Stimulated activated CD4-positive, alpha-beta T cell treated with anti-CD3 and anti-CD28 coated beads, TNF-alpha, amount 100 ng/mL, for 24 hours (primary cell): Measurements from ENCODE around the gene KIF5A.
"Not testable (repeated sequence)": the region's sequence is repeated elsewhere in the genome, so short reads cannot be mapped to it uniquely, and the experiment has no call there.

Experiments used
- DNase-seq, 3 experiments: peaks; one replicate each; pipeline ENCODE4 v3.0.0-alpha.2; 2020; ENCODE audit warnings: low read depth in 3 of 3

Gene KIF5A

DNA sequence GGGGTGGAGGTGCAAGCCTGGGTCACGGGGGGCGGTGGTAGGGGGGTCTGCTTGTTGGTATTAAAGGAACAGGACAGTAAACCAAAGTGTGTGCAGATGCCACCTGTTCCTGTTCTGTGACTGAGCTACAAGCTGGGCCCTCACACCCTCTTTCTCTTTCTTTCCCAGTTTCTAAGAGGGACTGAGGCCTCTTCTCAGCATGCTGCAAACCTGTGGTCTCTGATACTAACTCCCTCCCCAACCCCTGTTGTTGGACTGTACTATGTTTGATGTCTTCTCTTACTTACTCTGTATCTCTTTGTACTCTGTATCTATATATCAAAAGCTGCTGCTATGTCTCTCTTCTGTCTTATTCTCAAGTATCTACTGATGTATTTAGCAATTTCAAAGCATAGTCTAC, 34.2 kb downstream of the KIF5A start:
- DNase-seq: no peak

DNA sequence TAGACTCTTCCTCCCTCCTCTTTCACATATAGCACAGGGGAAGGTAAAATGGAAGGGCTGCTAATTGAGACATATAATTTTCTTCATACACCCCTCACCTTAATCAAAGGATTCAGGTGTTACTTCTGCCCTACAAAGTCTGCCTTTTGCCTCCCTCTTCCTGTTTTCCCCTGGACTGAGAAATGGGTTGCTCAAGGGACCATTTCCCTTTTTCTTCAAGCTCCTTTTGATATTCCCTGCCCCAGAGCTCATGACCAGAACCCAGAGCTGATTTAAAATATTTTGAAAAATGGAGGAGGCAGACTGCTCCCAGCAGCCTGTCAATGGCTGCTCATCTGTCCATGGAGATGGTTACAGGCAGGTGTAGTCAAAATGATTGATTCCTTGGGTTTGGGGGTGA, 34.8 kb downstream of the KIF5A start:
- no peak for DNase-seq

DNA sequence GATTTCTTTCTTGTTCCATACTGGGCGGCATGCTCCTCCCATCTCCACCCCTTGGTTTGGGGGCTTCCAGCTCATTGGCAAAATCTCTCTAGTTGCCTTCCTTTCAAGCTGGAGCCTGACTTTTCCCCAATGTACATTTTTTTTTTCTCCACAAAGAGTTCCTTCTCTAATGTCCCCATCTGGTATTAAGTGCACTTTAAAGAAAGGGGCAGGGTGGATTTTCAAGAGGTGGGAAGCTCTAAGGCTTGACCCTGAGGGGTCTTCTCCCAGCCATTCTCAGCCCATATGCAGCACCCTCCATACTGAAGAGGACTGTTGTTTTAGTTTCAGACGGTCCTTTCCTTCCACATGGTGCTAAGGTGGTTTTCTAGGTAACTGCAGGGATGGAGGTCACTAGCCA, 35.3 kb downstream of the KIF5A start:
- no peak for DNase-seq

DNA sequence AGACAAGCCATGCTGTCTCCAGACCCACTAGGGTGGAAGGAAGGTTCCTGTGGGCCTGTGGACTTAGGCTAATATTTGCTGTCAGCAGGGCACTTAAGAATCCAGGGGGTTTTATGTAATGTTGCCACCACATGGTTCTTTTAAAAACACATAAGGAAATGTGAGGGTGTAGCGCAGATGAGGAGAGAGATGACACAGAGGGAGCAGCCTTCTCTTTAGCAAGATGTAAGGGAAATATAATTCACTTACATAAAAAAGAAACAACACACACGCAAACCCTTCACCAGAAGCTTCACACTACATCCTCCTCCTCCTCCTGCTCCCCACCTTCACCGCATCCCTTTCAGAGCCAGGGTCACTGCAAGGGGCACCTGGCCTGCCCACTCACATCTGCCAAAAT, 36.3 kb downstream of the KIF5A start:
- no peak for DNase-seq

DNA sequence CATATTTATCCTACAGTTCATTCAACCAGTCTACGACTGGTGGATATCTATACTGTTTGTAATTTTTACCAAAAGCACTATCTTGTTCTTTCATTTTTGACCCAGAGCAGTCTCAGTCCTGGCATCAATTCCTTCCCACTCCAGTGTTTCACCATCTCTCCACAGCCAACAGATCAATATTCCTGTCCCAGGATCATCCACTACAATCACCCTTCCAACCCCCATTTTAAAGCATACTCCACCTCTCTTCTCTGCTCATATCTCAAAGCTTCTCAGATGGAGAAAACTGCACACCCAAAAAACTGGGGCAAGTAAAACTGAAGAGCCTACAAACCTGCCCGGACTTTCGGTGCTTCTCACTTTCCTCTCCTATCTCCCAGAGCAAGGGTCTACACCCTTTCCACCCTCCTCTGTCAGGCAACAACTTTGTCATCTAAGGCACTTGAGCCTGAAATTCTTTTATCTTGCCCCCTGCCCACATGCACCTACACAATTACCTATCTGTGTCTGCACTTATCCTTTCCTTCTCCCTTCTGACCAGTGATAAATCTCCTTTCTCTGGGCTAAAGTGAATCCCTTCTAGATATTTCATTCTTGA, 37.1 kb downstream of the KIF5A start:
- DNase-seq: no peak

DNA sequence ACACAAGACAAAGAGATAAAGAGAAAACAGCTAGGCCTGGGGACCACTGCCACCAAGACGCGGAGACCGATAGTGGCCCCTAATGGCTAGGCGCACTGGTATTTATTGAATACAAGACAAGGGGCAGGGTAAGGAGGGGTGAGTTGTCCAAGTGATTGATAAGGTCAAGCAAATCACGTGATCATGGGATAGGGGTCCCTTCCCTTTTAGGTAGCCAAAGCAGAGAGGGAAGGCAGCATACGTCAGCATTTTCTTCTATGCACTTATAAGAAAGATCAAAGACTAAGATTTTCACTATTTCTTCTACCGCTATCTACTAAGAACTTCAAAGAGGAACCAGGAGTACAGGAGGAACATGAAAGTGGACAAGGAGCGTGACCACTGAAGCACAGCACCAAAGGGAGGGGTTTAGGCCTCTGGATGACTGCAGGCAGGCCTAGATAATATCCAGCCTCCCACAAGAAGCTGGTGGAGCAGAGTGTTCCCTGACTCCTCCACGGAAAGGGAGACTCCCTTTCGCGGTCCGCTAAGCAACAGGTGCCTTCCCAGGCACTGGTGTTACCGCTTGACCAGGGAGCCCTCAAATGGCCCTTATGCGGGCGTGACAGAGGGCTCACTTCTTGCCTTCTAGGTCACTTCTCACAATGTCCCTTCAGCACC, 39.2 kb downstream of the KIF5A start:
- DNase-seq: not testable (repeated sequence)

DNA sequence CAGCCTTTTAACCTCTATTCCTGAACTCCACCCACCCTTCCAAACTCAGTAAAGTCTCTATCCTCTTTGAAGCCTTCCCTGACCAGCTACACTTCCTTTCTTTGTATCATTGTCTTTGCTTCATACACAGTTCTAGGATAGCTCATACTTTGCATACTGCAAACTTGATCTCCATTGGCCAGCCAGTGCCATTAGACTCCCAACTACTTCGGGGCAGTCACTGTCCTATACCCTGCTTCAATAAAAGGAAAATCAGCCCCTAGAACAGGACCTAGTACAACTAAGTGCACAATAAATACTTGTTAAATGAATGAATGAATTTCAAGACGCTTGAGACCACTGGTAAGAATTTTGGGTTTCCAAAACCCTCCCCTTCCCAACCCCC, 40.6 kb downstream of the KIF5A start:
- DNase-seq: no peak

DNA sequence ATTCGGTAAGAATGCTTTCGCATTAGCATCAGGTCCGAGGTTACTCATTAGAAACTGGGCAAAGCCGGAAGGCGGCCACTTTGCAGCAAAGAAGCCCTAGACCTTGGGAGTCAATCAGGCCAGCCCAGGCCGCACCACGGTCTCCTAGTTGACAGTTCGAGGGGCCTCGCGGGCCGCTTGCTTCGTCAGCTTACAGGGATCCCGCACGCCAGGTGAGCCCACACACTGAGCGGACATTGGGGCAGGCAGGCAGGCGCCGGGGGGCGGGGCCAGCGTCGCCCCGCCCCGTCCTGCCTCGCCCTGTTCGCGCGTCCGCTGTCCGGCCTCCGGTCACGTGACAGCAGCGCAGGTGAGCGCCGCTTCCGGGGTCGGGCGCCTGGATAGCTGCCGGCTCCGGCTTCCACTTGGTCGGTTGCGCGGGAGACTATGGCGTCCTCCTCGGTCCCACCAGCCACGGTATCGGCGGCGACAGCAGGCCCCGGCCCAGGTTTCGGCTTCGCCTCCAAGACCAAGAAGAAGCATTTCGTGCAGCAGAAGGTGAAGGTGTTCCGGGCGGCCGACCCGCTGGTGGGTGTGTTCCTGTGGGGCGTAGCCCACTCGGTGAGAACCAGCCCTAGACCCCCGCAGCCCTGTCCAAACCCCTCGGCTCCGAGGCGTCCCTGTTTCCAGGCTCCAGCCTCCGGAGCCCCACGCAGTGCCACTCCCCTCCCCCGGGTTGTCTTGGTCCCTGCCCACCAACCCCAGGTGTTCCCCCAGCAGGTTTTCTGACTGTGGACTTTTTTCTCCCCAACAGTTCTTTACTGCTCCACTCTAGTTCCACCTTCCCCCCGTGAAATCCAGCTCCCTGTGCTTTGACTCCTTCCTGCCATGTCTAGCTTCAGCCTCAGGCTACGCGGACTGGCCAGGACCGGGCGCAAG, 41.3 kb downstream of the KIF5A start, which contains the start of gene PIP4K2C:
TSS of gene PIP4K2C (plus strand) at position 329 of the 918 bp plus-strand sequence. CDS start at position 427, 98 bp downstream.
- peak; percentile 50 to 80 (median 60) for DNase-seq

DNA sequence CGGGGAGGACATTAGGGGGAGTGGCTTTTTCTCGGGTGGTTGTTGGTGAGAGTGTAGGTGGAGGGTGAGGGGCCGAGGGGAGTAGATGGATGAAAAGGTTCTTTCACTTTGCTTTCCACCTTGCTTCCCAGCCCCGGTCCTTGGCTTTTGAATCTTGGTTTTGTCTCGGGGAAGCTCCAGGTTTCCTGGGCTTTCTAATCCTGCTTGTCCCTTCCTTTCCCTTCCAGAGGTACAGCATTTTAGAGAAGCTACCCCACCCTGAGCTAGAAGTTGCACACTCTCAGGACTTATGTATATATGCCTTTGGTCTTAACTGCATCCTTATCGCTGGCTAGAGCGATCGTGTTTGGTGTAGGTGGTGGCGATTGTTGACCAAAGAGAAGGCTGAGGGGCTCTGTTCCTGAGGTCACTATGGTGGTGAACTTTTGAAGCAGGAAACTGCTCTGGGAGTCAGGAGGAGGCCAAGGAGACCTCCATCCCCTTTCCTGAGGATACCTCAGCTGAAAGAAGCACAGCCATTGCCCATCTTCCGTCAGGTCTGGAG, 42.0 kb downstream of the KIF5A start:
- no peak for DNase-seq

DNA sequence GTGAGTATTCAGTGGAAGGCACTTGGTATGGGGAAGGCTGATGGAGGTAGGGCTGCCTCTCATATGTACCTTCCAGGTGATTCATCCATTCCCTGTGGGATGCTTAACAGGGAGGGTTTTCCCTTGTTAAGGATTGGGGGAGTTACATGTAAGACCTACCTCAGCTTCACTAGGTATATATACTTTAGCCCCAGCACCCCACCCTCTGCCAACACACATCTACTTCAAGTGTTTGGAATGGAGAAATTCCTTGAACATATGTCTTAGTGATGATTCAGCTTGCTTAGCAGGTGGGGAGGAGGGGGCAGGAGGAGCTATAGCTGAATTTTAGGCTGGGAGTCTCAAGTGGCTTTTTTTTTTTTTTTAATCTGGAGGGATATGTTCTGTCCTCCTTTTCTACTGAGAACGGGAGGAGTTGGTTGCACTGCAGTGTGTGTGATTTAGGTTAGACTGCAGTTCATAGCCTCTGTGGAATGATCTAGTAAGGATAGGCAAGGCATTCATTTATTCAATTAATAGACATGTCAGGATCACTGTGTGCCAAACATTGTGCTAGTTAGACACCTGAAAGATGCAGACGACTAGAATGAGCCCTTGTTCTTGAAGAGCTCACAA, 42.8 kb downstream of the KIF5A start:
- no peak for DNase-seq

DNA sequence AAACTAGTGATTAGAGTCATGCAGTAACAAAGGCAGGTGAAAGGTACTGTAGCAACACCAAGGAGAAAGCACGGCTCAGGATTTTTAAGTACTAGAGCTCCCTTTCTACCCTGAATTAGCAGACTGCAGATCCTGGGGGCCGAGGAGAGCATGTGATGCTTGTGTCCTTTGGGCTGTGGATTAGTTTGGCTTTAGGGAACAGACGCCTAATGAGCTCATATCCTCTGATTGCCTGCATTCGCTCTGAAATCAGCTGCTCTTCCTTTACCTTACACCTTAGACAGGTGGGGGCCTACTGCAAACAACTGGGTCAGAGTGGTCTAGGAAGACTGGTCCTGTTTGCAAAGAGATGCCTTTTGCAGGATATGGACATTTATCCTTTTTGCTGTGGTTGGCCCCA, 43.3 kb downstream of the KIF5A start:
- no peak for DNase-seq

DNA sequence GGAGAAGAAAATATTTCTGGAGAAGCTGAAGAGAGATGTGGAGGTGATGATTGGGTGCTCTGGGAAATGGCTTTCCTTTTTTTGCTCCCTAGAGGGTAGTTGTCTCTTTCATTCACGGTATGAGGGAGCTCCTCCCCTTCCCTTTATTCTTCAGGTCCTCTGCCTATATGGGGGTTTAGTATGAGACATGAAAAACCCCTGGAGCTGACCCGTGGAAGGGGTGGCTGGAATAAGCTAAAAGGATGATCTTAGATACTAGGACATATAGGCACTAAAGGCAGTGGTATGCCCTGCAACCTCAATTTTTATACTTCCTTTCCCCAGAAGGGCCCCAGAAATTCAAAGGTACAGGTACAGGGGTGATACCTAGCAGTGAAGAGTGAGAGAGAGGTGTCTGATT, 50.6 kb downstream of the KIF5A start:
- DNase-seq: no peak

DNA sequence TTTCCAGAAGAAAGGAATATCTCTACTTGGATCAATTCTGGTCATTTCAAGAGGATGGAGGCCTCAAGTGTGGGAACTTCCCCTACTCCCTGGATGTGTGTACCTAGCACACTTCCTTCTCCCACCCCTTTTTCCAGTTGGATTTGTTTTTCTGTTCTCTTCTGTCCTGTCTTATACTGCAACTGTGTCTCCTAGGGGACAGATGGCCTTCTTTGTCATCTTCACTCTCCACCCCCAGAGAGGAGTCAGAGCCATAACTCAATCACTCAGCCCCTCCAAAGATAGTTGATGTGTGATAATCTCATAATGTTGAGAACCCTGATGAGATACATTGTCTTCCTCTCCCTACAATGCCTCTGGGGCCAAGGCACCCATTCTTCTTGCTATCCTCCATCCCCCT, 52.7 kb downstream of the KIF5A start:
- DNase-seq: no peak

DNA sequence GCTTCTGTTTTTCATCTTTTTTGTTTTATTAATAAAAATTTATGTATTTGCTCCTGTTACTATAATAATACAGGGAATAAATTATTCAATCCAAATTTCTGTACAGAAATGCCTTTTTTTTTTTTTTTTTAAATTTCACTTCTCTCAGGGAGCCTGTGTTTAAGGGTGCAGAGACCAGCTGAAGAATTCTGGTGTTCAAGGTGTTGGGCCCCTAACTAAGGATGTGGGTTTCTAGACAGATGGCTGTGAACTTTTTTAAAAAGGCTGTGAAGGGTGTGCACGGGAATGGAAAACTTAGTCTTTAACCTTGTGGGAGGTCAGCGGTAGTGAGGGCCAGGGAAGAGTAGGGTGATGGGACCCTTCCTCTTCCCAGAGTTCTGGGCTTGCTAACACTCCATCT, 53.5 kb downstream of the KIF5A start:
- no peak for DNase-seq

DNA sequence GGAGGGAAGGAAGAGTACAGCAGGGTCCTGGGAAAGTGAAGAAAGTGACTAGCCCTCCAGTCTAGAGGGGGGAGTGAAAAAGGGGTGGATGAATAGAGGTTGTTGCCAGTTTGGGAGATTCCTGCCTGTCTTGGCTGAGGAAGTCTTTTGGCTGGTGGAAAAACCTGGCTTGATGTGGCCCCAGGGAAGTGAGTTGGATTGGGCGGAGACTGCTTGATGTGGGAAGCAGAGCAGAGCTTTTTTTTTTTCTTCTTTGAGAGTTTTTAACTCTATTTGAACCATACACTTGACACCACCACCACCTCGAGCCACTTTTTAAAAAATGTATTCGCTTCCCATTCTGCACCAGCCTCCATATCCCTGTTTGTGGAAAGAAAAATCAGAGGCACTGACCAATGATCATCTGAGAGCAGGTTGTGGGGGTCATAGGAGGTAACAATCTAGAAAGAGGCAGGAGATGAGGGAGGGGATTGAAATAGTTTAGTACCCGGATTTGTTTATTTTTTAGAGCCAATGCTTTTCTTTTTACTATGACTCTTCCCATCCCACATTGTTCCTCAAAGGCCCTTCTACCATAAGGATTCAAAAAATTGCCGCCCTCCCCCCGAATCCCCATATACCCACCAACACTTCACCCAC, 54.1 kb downstream of the KIF5A start:
- DNase-seq: no peak

DNA sequence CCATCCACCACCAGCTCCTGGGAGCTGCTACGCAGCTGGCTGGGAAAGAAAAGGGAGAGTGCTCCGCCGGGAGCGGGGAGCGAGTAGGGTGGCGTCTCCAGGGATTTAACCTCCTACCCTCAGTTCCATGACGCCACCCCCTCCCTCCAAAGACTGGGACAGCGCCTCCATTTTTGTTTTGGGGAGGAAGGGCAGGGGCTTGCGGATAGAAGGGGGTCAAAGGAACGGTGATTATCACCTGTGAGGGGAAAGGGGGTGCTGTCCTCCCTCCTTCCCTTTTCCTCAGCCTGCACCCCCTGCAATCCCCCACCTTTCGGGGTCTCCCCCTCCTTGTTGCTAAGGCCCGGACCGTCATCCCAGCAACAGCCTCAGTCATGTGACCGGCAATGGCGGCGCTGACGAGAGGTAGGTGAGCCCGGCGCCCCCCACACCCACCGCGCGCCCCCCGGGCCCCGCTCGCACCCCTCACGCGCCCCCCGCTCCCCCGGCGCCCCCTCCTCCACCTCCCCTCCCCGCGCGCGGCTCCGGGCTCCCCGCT, 54.7 kb downstream of the KIF5A start, which contains the start of gene DTX3:
TSS of gene DTX3 (plus strand) at position 371 of the 538 bp plus-strand sequence. CDS start 1,694 bp downstream, outside the sequence.
- no peak for DNase-seq

DNA sequence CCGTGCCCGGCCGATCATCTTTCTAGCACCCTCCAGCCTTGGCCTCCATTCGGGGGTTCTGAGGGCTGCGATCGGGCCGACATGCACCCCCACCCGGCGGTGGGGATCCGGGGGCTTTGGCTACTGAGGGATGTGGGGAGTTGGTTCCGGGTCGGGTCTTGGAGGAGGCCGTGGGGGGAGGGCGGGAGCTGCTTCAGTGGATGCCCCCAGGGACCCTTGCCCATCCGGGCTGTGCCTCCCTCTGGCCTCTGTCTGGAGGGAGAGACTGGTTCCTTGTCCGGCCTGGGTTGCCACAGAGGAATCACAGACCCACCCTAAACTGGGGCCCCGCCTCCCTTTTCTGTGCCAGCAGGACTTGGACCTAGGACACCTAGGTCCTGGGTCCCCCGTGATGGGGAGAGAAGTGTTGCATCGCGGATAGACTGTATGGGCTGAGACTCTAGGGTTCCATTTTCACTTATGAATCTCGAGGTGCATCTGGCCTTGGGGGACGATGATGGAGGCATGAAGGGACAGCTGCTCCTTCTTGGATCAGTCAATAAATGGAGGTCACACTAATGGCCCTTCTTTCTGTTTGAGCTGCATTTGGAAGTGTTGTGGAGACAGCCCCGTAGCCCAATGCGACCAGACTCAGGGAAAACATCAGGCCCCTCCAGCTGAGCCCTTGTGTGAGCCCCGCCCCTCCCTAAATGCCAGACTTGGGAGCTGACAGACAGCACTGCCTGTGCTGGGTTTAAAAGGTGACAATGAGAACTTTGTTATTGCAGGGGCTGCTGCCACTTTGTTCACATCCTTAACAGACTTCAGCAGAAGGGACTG, 55.4 kb downstream of the KIF5A start:
- no peak for DNase-seq

DNA sequence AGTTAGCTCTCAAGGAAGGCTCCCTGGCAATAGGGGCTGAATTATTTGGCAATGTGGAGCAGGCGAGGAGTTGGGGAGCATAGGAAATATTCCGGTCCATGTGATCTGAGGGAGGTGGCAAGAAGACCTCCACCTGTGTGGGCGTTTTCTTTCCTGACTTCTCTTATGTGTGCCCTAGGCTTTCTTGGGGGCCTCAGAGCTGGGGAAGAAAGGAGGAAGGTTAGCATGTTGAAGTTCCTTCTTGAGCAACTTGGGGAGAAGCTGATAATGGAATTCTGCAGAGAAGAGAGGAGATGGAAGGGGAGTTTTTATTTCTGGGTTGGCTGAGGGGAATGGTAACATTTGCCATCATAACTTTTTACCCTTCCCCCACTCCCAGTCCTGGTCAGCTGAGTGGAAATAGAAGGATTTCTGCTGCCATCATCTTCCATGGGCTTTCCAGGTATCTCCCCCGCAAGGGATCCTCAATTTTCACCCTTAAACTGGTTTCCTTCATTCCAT, 56.0 kb downstream of the KIF5A start:
- no peak for DNase-seq

DNA sequence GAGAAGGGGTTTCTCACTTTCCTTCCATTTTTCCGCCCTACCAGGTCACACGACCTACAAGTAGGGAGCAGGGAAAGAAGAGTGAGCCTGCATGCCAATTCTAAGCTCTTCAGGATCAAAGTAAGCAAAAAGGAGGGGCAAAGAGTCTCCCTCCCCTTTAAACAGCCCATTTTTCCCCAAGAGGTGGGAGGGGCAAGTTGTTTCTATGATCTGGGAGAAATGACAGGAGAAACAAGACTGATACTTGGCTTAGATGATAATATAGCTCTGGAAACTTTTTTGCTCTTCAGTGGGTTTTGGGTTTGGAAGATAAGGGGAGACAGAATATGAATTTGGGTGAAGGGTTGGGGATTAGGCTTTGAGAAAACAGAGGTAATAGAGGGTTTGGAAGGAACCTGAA, 56.6 kb downstream of the KIF5A start:
- DNase-seq: no peak

DNA sequence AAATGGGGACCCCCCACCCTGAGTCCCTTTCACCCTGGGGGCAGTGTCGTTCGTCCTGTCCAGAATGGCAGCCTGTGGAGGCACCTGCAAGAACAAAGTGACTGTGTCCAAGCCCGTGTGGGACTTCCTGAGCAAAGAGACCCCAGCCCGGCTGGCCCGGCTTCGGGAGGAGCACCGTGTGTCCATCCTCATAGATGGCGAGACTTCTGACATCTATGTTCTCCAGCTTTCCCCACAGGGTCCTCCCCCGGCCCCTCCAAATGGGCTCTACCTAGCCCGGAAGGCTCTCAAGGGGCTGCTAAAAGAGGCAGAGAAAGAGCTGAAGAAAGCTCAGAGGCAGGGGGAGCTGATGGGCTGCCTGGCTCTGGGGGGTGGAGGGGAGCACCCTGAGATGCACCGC, 57.0 kb downstream of the KIF5A start:
- DNase-seq: no peak
